HepG2 (cell line): ENCODE results near the gene ALDH3A2. TPM values are rescaled to one million over a fixed set of nuclear protein-coding genes. Genes with fewer than 3 reads are reported as not detected.

ENCODE experiments used
- CBFB ChIP-seq: sonication (generic); formaldehyde crosslinking; IDR thresholded peaks from 2 replicates; pipeline ENCODE4 v1.4.0; 2020; ENCODE audit warnings: missing genetic modification reagents
- DNMT3B ChIP-seq: conservative IDR thresholded peaks from 2 replicates; pipeline ENCODE4 v1.6.1; 2016; ENCODE audit warnings: missing biosample characterization, control low read depth
- FOXK1 ChIP-seq: sonication (generic); formaldehyde crosslinking; IDR thresholded peaks from 2 replicates; pipeline ENCODE4 v1.4.0; 2020; ENCODE audit warnings: low read depth, missing genetic modification reagents, borderline replicate concordance
- HOXA3 ChIP-seq: sonication (generic); formaldehyde crosslinking; IDR thresholded peaks from 2 replicates; pipeline ENCODE4 v1.5.0; 2020; ENCODE audit warnings: missing genetic modification reagents
- LCORL ChIP-seq, 2 experiments: fragments of 450-650 bp in 1 of 2; sonication (generic) in 1 of 2; formaldehyde crosslinking in 1 of 2; IDR thresholded peaks; 2 replicates each; pipeline versions ENCODE4 v1.5.0 to v1.6.1; 2017 to 2020; ENCODE audit warnings: antibody characterized with exemption in 1 of 2, missing genetic modification reagents in 1 of 2
- MAFK ChIP-seq, 2 experiments: IDR thresholded peaks in 1 of 2; conservative IDR thresholded peaks in 1 of 2; 2 replicates each; pipeline ENCODE4 v1.6.1; 2011; ENCODE audit warnings: improper control_type of control experiment in 2 of 2, low read length in 2 of 2
- PHF20 ChIP-seq: sonication (generic); formaldehyde crosslinking; IDR thresholded peaks from 2 replicates; pipeline ENCODE4 v1.5.0; 2020; ENCODE audit warnings: mild to moderate bottlenecking, missing genetic modification reagents
- POGZ ChIP-seq: sonication (generic); formaldehyde crosslinking; IDR thresholded peaks from 2 replicates; pipeline ENCODE4 v1.4.0; 2020; ENCODE audit warnings: mild to moderate bottlenecking, missing genetic modification reagents
- SIN3B ChIP-seq: fragments of 150-350 bp; IDR thresholded peaks from 2 replicates; pipeline ENCODE4 v1.6.1; 2014; ENCODE audit warnings: low read length
- SP4 ChIP-seq: sonication (generic); formaldehyde crosslinking; IDR thresholded peaks from 2 replicates; pipeline ENCODE4 v1.8.1; 2023; ENCODE audit warnings: mild to moderate bottlenecking, missing genetic modification reagents
- ZBTB8A ChIP-seq: sonication (generic); formaldehyde crosslinking; IDR thresholded peaks from 2 replicates; pipeline ENCODE4 v1.4.0; 2020; ENCODE audit warnings: mild to moderate bottlenecking, low read depth, missing genetic modification reagents, borderline replicate concordance
- ZFY ChIP-seq: sonication (generic); formaldehyde crosslinking; IDR thresholded peaks from 2 replicates; pipeline ENCODE4 v1.4.0; 2020; ENCODE audit warnings: missing genetic modification reagents
- ZNF326 ChIP-seq: sonication (generic); formaldehyde crosslinking; IDR thresholded peaks from 2 replicates; pipeline ENCODE4 v1.4.0; 2020; ENCODE audit warnings: missing genetic modification reagents, borderline replicate concordance
- ZNF33A ChIP-seq: sonication (generic); formaldehyde crosslinking; IDR thresholded peaks from 2 replicates; pipeline ENCODE4 v1.5.1; 2020; ENCODE audit warnings: missing genetic modification reagents, mild to moderate bottlenecking, moderate library complexity, borderline replicate concordance
- ZNF441 ChIP-seq: sonication (generic); formaldehyde crosslinking; IDR thresholded peaks from 2 replicates; pipeline ENCODE4 v1.7.0; 2021; ENCODE audit warnings: missing genetic modification reagents, borderline replicate concordance
- ZNF605 ChIP-seq: sonication (generic); formaldehyde crosslinking; IDR thresholded peaks from 2 replicates; pipeline ENCODE4 v1.8.0; 2022; ENCODE audit warnings: mild to moderate bottlenecking, missing genetic modification reagents
- polyA plus RNA-seq, 8 experiments: library from polyadenylated mRNA; depleted of rRNA in 3 of 8; stranded (reverse) in 7 of 8; unstranded in 1 of 8; fragments of >200 nt; fragmentation: Illumina TruSeq in 4 of 8; extraction: Trizol in 4 of 8; gene quantifications; 2 replicates each; pipeline versions ENCODE4 v1.2.1 to v1.2.3, GENCODE V29; 2011 to 2016; ENCODE audit warnings: low read depth in 4 of 8, missing spikeins in 1 of 8, mixed read lengths in 1 of 8; ENCODE audit not compliant: insufficient read depth in 1 of 8
- total RNA-seq, 5 experiments: library from RNA; depleted of rRNA; stranded (reverse); fragments of >200 nt; fragmentation: Illumina TruSeq; extraction: Trizol; gene quantifications; 2 replicates each; pipeline ENCODE4 v1.2.3, GENCODE V29; 2016; ENCODE audit warnings: low read depth in 1 of 5
- TF ChIP-seq, protein P1 (sequence below): sonication (generic); formaldehyde crosslinking; IDR thresholded peaks from 2 replicates; pipeline ENCODE4 v1.4.0; 2020; ENCODE audit warnings: mild to moderate bottlenecking, missing genetic modification reagents, borderline replicate concordance
- TF ChIP-seq, protein P2 (sequence below): sonication (generic); formaldehyde crosslinking; IDR thresholded peaks from 2 replicates; pipeline ENCODE4 v1.4.0; 2020; ENCODE audit warnings: missing genetic modification reagents
- TF ChIP-seq, protein P3 (sequence below): sonication (generic); formaldehyde crosslinking; IDR thresholded peaks from 2 replicates; pipeline ENCODE4 v1.4.0; 2020; ENCODE audit warnings: missing genetic modification reagents
- TF ChIP-seq, protein P4 (sequence below): fragments of 450-650 bp; IDR thresholded peaks from 2 replicates; pipeline ENCODE4 v1.6.1; 2017

Gene ALDH3A2
- total and polyA plus RNA-seq, 2 of the 13 experiments (the other 11 are each of a cell fraction or from before 2014, with no cell fraction given) = 80.8 to 180 TPM

- TF ChIP-seq CBFB (peak; percentile 100), HOXA3 (peak; percentile 97), FOXK1 (CRISPR knock-in tag) (peak; percentile 76), ZNF326 (no peak; the same call in 1 of the 2 replicates), POGZ (CRISPR knock-in tag) (peak; percentile 94), ZNF605 (peak; percentile 99), DNMT3B (CRISPR knock-in tag) (peak; percentile 66; the same call in 1 of the 2 replicates), ZNF441 (CRISPR knock-in tag) (peak; percentile 81; the same call in 1 of the 2 replicates), LCORL (IDR thresholded peaks at IDR 0.05) (no peak), LCORL (CRISPR knock-in tag; IDR thresholded peaks at IDR 0.05) (peak; percentile 99), ZBTB8A (CRISPR knock-in tag) (no peak), ZNF33A (CRISPR knock-in tag) (no peak), MAFK (conservative IDR thresholded peaks at IDR 0.05 in 1 of 2, IDR thresholded peaks at IDR 0.05 in 1 of 2; ENCODE audit: low read length in 2 of 2) (no peak), PHF20 (CRISPR knock-in tag) (peak; percentile 80), ZFY (CRISPR knock-in tag) (peak; percentile 97), SIN3B (0 out of 2 replicates have a peak, but pooled peaks have one; percentile 35), SP4 (peak; percentile 94)
- TF ChIP-seq, protein P1, sequence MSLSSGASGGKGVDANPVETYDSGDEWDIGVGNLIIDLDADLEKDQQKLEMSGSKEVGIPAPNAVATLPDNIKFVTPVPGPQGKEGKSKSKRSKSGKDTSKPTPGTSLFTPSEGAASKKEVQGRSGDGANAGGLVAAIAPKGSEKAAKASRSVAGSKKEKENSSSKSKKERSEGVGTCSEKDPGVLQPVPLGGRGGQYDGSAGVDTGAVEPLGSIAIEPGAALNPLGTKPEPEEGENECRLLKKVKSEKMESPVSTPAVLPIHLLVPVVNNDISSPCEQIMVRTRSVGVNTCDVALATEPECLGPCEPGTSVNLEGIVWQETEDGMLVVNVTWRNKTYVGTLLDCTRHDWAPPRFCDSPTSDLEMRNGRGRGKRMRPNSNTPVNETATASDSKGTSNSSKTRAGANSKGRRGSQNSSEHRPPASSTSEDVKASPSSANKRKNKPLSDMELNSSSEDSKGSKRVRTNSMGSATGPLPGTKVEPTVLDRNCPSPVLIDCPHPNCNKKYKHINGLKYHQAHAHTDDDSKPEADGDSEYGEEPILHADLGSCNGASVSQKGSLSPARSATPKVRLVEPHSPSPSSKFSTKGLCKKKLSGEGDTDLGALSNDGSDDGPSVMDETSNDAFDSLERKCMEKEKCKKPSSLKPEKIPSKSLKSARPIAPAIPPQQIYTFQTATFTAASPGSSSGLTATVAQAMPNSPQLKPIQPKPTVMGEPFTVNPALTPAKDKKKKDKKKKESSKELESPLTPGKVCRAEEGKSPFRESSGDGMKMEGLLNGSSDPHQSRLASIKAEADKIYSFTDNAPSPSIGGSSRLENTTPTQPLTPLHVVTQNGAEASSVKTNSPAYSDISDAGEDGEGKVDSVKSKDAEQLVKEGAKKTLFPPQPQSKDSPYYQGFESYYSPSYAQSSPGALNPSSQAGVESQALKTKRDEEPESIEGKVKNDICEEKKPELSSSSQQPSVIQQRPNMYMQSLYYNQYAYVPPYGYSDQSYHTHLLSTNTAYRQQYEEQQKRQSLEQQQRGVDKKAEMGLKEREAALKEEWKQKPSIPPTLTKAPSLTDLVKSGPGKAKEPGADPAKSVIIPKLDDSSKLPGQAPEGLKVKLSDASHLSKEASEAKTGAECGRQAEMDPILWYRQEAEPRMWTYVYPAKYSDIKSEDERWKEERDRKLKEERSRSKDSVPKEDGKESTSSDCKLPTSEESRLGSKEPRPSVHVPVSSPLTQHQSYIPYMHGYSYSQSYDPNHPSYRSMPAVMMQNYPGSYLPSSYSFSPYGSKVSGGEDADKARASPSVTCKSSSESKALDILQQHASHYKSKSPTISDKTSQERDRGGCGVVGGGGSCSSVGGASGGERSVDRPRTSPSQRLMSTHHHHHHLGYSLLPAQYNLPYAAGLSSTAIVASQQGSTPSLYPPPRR (CRISPR knock-in tag) = peak; percentile 92
- TF ChIP-seq, protein P2, sequence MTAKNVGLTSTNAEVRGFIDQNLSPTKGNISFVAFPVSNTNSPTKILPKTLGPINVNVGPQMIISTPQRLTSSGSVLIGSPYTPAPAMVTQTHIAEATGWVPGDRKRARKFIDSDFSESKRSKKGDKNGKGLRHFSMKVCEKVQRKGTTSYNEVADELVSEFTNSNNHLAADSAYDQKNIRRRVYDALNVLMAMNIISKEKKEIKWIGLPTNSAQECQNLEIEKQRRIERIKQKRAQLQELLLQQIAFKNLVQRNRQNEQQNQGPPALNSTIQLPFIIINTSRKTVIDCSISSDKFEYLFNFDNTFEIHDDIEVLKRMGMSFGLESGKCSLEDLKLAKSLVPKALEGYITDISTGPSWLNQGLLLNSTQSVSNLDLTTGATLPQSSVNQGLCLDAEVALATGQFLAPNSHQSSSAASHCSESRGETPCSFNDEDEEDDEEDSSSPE = peak; percentile 96
- TF ChIP-seq, protein P3, sequence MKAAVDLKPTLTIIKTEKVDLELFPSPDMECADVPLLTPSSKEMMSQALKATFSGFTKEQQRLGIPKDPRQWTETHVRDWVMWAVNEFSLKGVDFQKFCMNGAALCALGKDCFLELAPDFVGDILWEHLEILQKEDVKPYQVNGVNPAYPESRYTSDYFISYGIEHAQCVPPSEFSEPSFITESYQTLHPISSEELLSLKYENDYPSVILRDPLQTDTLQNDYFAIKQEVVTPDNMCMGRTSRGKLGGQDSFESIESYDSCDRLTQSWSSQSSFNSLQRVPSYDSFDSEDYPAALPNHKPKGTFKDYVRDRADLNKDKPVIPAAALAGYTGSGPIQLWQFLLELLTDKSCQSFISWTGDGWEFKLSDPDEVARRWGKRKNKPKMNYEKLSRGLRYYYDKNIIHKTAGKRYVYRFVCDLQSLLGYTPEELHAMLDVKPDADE (CRISPR knock-in tag) = peak; percentile 82; the same call in 1 of the 2 replicates
- TF ChIP-seq, protein P4, sequence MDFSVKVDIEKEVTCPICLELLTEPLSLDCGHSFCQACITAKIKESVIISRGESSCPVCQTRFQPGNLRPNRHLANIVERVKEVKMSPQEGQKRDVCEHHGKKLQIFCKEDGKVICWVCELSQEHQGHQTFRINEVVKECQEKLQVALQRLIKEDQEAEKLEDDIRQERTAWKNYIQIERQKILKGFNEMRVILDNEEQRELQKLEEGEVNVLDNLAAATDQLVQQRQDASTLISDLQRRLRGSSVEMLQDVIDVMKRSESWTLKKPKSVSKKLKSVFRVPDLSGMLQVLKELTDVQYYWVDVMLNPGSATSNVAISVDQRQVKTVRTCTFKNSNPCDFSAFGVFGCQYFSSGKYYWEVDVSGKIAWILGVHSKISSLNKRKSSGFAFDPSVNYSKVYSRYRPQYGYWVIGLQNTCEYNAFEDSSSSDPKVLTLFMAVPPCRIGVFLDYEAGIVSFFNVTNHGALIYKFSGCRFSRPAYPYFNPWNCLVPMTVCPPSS = no peak
Measured at GRCh38 chr17:19648475-19649273, at the start of gene ALDH3A2 (continued).
